T-helper 17 cell (primary cell): ENCODE data around the gene TMPRSS13. TPM values are rescaled to one million over a fixed set of nuclear protein-coding genes. Genes with fewer than 3 reads are reported as not detected.
"Not testable (repeated sequence)": the region's sequence is repeated elsewhere in the genome, so short reads cannot be mapped to it uniquely, and the experiment has no call there.

Source experiments
- ATAC-seq: fragments of 150-1000 bp; cut with Tn5 transposase; 2 replicates; pipeline ENCODE4 v1.10.0; 2021; ENCODE audit warnings: mild to moderate bottlenecking, moderate library complexity
- DNase-seq, 3 donors: peaks; one replicate each; pipeline versions ENCODE4 v3.0.0 to v3.0.0-alpha.2; 2020 to 2021
- H3K9me3 ChIP-seq: one replicate; pipeline ENCODE4 v1.7.0; 2013; ENCODE audit warnings: low read length, mild to moderate bottlenecking; ENCODE audit not compliant: control insufficient read depth, poor library complexity, severe bottlenecking
- H3K27ac Mint-ChIP-seq: one replicate; pipeline ENCODE4 v1.8.0; 2022; ENCODE audit warnings: mild to moderate bottlenecking, moderate library complexity, mixed read lengths
- H3K27me3 Mint-ChIP-seq: one replicate; pipeline ENCODE4 v1.8.0; 2022; ENCODE audit warnings: mixed read lengths
- H3K36me3 Mint-ChIP-seq: one replicate; pipeline ENCODE4 v1.8.0; 2022; ENCODE audit warnings: low read depth, mixed read lengths
- H3K4me1 Mint-ChIP-seq: one replicate; pipeline ENCODE4 v1.8.0; 2022; ENCODE audit warnings: mild to moderate bottlenecking, mixed read lengths
- H3K4me3 Mint-ChIP-seq: one replicate; pipeline ENCODE4 v1.8.0; 2022; ENCODE audit warnings: mild to moderate bottlenecking, moderate library complexity, mixed read lengths
- total RNA-seq, 4 donors: library from RNA in 2 of 4; stranded (reverse) in 2 of 4; gene quantifications; one replicate each; pipeline ENCODE4 v1.2.3 and lab custom pipeline; 2022 to 2026

The TMPRSS13 gene
- total RNA-seq, 2 donors from 2014 or later: 2.0 to 2.4 TPM

- Mint-ChIP-seq H3K27me3 (peaks cover 11% of the 10 kb centered on the region), H3K4me3 (no peak overlapping the region), H3K36me3 (peaks cover 2% of the 10 kb centered on the region), H3K4me1 (peaks cover 41% of the 10 kb centered on the region), H3K27ac (no peak overlapping the region)
- DNase-seq: no peak
- ATAC-seq: no peak
- H3K9me3 ChIP-seq: no peaks in the 10 kb centered on the region
These were observed 2.8 kb upstream of the TMPRSS13 start for GRCh38 chr11:117931971-117932370.

- H3K36me3 Mint-ChIP-seq: peaks cover 2% of the 10 kb centered on the region
- DNase-seq (no peak), ATAC-seq (no peak)
- H3K4me1 Mint-ChIP-seq: peaks cover 41% of the 10 kb centered on the region
- H3K9me3 ChIP-seq: no peaks in the 10 kb centered on the region
- peaks cover 11% of the 10 kb centered on the region for H3K27me3 Mint-ChIP-seq
- H3K27ac Mint-ChIP-seq: peak overlapping the region; percentile 8
- no peak overlapping the region for H3K4me3 Mint-ChIP-seq
These were observed 2.2 kb upstream of the TMPRSS13 start for GRCh38 chr11:117931331-117931950.

- H3K36me3 Mint-ChIP-seq: peaks cover 2% of the 10 kb centered on the region
- ATAC-seq (peak; percentile 48), DNase-seq (no peak)
- H3K4me1 Mint-ChIP-seq: peaks cover 41% of the 10 kb centered on the region
- peaks cover 11% of the 10 kb centered on the region for H3K27me3 Mint-ChIP-seq
- no peaks in the 10 kb centered on the region for H3K9me3 ChIP-seq
- peak overlapping the region; percentile 63 for H3K4me3 Mint-ChIP-seq
- H3K27ac Mint-ChIP-seq: peak overlapping the region; percentile 8
These were observed 1.6 kb upstream of the TMPRSS13 start for GRCh38 chr11:117930668-117931330.

GRCh38 chr11:117929916-117930570, 841 bp upstream of the TMPRSS13 start:
- Mint-ChIP-seq H3K4me3 (peak overlapping the region; percentile 63), H3K4me1 (peaks cover 41% of the 10 kb centered on the region), H3K36me3 (peaks cover 2% of the 10 kb centered on the region), H3K27me3 (peaks cover 11% of the 10 kb centered on the region), H3K27ac (peak overlapping the region; percentile 16)
- ATAC-seq (no peak), DNase-seq (no peak)
- no peaks in the 10 kb centered on the region for H3K9me3 ChIP-seq

GRCh38 chr11:117928446-117929141, 608 bp downstream of the TMPRSS13 start:
- no peaks in the 10 kb centered on the region for H3K9me3 ChIP-seq
- H3K36me3 Mint-ChIP-seq: peaks cover 2% of the 10 kb centered on the region
- no peak for ATAC-seq
- peaks cover 11% of the 10 kb centered on the region for H3K27me3 Mint-ChIP-seq
- peak overlapping the region; percentile 59 for H3K4me3 Mint-ChIP-seq
- H3K4me1 Mint-ChIP-seq: peaks cover 40% of the 10 kb centered on the region
- no peak for DNase-seq
- no peak overlapping the region for H3K27ac Mint-ChIP-seq

GRCh38 chr11:117927926-117928325, 1.3 kb downstream of the TMPRSS13 start:
- ATAC-seq (no peak), DNase-seq (no peak)
- no peaks in the 10 kb centered on the region for H3K9me3 ChIP-seq
- Mint-ChIP-seq H3K27me3 (peaks cover 11% of the 10 kb centered on the region), H3K4me1 (peaks cover 37% of the 10 kb centered on the region), H3K27ac (no peak overlapping the region), H3K36me3 (peaks cover 2% of the 10 kb centered on the region), H3K4me3 (peak overlapping the region; percentile 59)

- H3K9me3 ChIP-seq, H3K36me3 Mint-ChIP-seq, H3K4me3 Mint-ChIP-seq, DNase-seq, H3K27ac Mint-ChIP-seq, ATAC-seq: not testable (repeated sequence)
- Mint-ChIP-seq H3K27me3 (peaks cover 11% of the 10 kb centered on the region), H3K4me1 (peaks cover 25% of the 10 kb centered on the region)
These were observed 3.0 kb downstream of the TMPRSS13 start for GRCh38 chr11:117926166-117926565.

GRCh38 chr11:117925198-117925925, 3.8 kb downstream of the TMPRSS13 start:
- DNase-seq (no peak), ATAC-seq (no peak)
- no peaks in the 10 kb centered on the region for H3K36me3 Mint-ChIP-seq
- no peak overlapping the region for H3K4me3 Mint-ChIP-seq
- no peak overlapping the region for H3K27ac Mint-ChIP-seq
- H3K27me3 Mint-ChIP-seq: peaks cover 11% of the 10 kb centered on the region
- no peaks in the 10 kb centered on the region for H3K9me3 ChIP-seq
- H3K4me1 Mint-ChIP-seq: peaks cover 17% of the 10 kb centered on the region

GRCh38 chr11:117924631-117925170, 4.5 kb downstream of the TMPRSS13 start:
- no peak overlapping the region for H3K4me3 Mint-ChIP-seq
- ATAC-seq: no peak
- no peaks in the 10 kb centered on the region for H3K9me3 ChIP-seq
- H3K27me3 Mint-ChIP-seq: peaks cover 11% of the 10 kb centered on the region
- H3K27ac Mint-ChIP-seq: peak overlapping the region; percentile 11
- DNase-seq: no peak
- peaks cover 14% of the 10 kb centered on the region for H3K4me1 Mint-ChIP-seq
- no peaks in the 10 kb centered on the region for H3K36me3 Mint-ChIP-seq

- DNase-seq (no peak), ATAC-seq (no peak)
- Mint-ChIP-seq H3K4me3 (no peak overlapping the region), H3K27me3 (peaks cover 11% of the 10 kb centered on the region), H3K27ac (no peak overlapping the region), H3K36me3 (no peaks in the 10 kb centered on the region), H3K4me1 (peaks cover 14% of the 10 kb centered on the region)
- H3K9me3 ChIP-seq: no peaks in the 10 kb centered on the region
These were observed 5.4 kb downstream of the TMPRSS13 start for GRCh38 chr11:117923773-117924172.

GRCh38 chr11:117923275-117923674, 5.9 kb downstream of the TMPRSS13 start:
- DNase-seq: no peak
- Mint-ChIP-seq H3K4me1 (peaks cover 11% of the 10 kb centered on the region), H3K4me3 (no peak overlapping the region), H3K36me3 (no peaks in the 10 kb centered on the region), H3K27me3 (peaks cover 9% of the 10 kb centered on the region), H3K27ac (no peak overlapping the region)
- no peak for ATAC-seq
- H3K9me3 ChIP-seq: no peaks in the 10 kb centered on the region

GRCh38 chr11:117921893-117922292, 7.3 kb downstream of the TMPRSS13 start:
- no peak for ATAC-seq
- Mint-ChIP-seq H3K27me3 (no peaks in the 10 kb centered on the region), H3K36me3 (no peaks in the 10 kb centered on the region), H3K4me1 (peaks cover 8% of the 10 kb centered on the region), H3K4me3 (no peak overlapping the region), H3K27ac (no peak overlapping the region)
- DNase-seq: no peak
- H3K9me3 ChIP-seq: no peaks in the 10 kb centered on the region
